Right renal cortex interstitium (tissue), 3 donors: Measurements from ENCODE around the gene ESRP2. TPM values are rescaled to one million over a fixed set of nuclear protein-coding genes. Genes with fewer than 3 reads are reported as not detected.

Source experiments
- DNase-seq, 3 donors: peaks; one replicate each; pipeline ENCODE4 v3.0.0-alpha.2; 2013; ENCODE audit warnings: low read depth in 3 of 3, low spot score in 2 of 3
- polyA plus RNA-seq, 3 donors: library from polyadenylated mRNA; unstranded; fragments of 120-200 nt; gene quantifications; one replicate each; pipeline ENCODE4 v1.2.1, GENCODE V29; 2013; ENCODE audit not compliant: insufficient read length in 3 of 3

ESRP2 gene
- polyA plus RNA-seq, 3 donors = 23.1 to 28.6 (median 26.1) TPM

- no peak for DNase-seq
Measured at GRCh38 chr16:68242926-68243858, 7.3 kb upstream of the ESRP2 start.

GRCh38 chr16:68242085-68242484 is 6.2 kb upstream of the ESRP2 start:
- no peak for DNase-seq

- no peak for DNase-seq
Measured at GRCh38 chr16:68238029-68238345, 2.1 kb upstream of the ESRP2 start.

DNA sequence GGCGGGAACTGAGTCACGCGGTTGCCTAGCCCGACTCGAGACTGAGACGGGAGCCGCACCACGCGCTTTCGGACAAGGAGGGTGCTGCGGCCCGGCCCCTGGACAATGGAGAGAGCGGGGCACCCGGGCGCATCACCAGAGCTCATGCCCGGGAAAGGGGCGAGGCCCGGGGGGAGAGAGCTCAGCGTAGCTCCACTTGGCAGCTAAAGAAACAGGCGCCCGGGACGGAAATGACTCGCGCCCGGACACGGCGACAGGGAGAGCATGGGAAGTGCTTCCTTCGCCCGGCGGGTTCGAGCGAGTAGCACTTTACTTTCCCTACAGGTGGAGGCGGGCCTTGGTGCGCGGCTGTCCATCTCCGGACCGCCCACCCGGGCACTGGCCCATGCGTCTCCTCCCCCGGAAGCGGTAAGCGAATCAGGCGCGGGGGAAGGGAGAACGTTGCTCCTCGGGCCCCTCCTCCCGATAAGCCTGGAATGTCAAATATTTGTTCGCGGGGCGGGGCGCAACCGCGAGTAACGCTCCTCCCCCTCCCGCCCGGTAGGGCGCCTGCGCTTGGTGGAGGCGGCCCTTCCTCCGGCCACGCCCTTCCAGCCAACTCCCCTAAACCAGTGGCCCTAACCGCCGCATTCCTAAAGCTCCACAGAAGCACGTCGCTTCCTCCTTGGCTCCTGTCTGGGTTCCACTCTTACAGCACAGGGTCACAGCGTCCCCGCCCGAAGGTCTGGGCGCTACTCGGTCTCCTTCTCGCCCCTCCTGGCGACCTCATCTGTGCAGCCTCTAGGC is 1.5 kb upstream of the ESRP2 start:
- DNase-seq = peak; percentile 92 to 97 (median 95)

DNA sequence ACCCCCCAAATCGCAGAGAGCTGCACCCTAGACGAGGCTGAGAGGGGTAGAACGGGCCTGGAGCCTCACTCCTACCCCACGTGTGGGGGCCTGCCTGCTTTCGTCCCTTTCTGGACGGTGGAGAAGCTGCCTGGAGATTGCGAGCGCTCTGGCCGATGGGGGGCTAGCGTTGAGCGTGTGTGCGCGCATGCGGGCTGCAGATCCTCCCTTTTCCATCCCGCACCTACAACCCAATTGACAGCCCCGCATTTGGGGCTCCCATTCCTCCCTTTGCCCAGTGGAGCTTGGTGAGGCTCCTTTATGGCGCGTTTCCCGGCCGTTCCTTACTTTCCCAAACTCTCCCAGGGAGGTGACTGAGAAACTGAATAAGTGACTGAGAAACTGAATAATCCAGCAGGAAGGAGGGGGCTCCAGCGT is 907 bp upstream of the ESRP2 start:
- DNase-seq = no peak

DNA sequence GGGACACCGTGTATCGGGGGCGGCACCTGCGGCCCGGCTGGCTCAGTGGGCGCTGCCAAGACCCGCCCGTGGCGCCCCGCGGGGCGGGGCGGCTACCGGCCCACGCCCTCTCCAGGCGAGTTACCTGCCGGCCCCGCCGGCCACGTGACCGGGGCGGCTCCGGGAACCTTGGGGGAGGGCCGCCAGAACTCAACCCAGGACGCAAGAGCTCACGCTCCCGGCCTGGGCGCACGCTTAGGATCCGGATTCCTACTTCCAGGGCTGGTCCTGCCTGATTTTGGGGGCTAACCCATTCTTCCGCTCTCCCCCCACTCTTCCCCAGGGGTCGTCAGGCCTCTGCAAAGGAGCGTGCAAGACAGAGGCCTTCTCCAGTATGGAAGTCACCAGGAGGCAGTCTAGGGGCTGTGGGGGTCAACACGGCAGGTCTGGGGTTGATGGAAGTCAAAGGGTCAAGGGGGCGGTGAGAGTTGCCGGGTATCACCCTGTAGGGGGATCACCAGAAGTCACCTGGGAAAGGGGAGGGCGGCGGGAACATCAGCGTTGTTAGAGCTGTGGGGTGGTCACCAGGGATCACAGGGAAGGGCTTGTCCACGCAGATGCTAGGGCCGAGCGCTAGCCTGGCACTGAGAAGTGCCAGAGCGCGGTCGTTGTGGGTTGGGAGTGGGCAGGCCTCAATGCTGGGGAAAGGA is 354 bp upstream of the ESRP2 start:
- no peak for DNase-seq

DNA sequence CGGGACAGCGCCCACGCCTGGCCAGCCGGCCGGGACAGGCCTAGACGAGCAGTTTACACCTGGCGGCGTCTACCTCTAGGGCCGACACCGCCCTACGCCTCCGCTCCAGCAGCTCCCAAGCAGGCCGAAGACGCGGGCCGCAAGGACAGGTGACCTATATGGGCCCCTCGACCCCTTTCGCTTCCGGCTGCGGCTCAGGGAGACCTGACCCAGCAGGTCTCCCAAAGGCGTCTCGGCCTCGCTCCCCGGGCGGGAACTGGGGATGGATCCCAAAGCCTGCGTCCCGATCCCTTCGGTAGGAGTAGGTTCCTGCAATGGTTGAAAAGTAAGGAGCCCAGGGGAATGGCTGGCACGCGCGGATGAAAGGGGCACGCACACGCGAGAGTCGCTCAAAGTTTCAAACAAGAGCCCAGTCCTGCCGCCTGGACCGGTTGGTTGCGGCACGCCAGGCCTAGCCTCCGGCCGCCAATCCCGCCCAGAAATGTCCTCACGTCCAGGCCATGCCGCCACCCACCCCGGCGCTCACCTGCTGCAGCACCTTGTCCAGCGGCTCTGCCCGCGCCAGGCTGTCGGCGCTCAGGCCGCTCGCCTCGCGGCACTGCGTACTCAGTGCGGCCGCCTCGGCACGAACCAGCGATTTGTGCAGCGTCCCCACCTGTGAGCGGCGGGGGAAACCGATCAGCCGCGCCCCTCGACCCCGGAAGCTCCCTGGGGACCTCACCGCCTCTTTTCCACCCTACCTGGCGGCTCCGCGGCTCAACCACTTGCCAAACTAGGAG is 630 bp downstream of the ESRP2 start:
- no peak for DNase-seq

GRCh38 chr16:68234188-68235107 is 1.5 kb downstream of the ESRP2 start:
- no peak for DNase-seq

DNA sequence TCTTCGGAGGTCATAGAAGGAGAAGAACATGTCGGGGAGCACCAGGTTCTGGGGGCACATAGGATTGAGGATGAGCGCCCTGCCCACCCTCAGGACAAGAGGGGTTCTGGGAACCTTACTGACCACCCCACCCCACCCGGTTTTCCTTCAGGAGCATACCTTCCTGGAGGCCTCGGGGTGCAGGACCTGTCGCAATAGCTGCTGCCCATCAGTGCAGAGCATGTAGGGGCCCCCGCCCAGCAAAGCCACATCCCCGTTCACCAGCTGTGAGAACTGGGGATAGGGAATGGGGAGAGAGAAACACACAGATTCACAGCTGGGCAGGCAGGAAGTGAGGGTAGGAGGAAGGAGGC is 2.1 kb downstream of the ESRP2 start:
- DNase-seq = no peak

DNA sequence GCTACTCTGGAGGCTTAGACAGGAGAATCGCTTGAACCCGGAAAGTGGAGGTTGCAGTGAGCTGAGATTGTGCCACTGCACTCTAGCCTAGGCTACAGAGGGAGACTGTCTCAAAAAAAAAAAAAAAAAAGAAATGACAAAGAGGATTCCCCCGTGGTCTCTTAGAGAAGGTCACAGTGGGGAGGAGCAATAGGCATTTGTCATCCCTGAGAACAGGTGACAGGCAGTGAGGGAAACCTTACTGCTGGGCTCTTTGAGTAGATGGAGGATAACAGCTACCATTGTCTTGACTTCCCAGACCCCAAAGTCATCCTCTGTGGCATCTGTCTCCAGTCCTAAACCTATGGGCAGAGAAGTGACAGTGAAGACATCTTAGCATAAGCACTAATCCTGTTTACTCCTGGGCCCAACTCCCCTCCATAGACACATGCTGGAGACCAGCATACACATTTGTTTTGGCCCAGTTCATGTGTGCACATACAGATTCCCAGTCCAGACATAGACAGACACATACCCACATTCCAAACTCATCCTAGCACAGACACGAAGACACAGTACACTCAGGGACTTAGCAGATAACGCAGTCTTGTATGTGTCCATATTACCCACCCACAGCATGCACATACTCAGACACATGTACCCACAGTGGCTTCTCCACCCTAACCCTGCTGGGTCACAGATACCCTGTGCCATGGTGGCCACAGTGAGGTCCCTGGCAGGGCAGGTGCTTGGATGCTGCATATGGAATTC is 2.7 kb downstream of the ESRP2 start:
- no peak for DNase-seq

GRCh38 chr16:68232335-68232734 is 3.6 kb downstream of the ESRP2 start:
- no peak for DNase-seq

- DNase-seq = no peak
Measured at GRCh38 chr16:68231384-68232136, 4.4 kb downstream of the ESRP2 start.

GRCh38 chr16:68230956-68231355 is 5.0 kb downstream of the ESRP2 start:
- DNase-seq = no peak

DNA sequence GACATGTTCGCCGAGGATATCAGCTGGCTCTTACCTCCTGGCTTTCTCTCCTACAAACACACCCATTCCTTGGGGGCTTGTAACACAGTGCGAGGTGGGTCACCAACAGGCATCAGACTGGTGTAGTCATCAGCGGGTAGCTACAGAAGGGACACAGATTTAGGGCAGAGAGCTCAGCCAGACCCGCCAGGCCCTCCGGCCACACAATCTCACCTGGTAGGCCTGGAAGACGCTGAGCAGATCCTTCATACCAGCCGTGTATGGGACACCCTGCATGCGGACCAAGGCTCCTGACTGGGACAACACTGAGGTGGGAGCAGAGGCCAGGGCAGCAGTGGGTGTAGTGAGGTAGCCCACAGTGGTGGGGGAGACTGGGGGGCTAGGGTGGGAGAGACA is 5.8 kb downstream of the ESRP2 start:
- no peak for DNase-seq

GRCh38 chr16:68229431-68230175 is 6.3 kb downstream of the ESRP2 start:
- peak in 2 of 3 donors; percentile 42 to 43 for DNase-seq

- no peak for DNase-seq
Measured at GRCh38 chr16:68228652-68229051, 7.3 kb downstream of the ESRP2 start.

DNA sequence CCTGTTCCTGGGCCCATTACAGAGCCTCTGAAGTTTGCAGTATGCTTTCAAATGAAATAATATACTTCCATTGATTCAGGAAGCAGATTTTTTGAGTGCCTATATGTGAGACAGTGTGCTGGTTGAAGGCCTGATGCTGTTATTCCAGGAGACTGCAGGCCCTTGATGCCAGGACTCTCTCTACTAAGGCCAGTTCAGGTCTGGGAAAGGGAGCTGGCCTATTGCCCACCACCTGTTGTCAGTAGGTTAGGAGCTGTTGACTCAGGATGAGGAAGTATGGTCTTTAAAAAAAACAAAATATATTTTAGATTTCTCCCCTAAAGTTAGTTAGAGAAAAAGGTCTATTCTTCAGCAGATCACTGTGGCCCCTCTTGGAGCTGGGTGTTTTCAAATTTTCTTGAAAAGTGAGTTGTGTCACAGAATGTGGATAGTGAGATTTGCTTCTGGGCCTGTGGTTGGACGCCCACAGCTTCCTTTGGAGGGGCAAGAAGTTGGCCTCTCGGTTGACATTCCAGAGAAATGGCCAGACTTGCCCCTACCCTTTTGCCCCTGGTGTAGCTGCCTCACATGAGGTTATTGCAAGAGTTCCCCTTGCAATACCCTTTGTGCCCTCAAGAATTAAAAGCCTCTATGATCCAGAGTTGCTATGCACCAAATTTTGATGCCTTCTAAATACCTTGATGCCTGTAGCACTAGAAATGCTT is 7.9 kb downstream of the ESRP2 start:
- DNase-seq = no peak
